Neural progenitor cell (in vitro differentiated cells): Measurements from ENCODE around the gene RBBP5. TPM values are rescaled to one million over a fixed set of nuclear protein-coding genes. Genes with fewer than 3 reads are reported as not detected.

Experiments used
- DNase-seq: peaks from one replicate; pipeline ENCODE4 v3.0.0-alpha.2; 2016; ENCODE audit warnings: low spot score
- H2AFZ ChIP-seq: fragments of 200-600 bp; sonication (generic); replicated peaks from 2 replicates; pipeline ENCODE4 v1.6.1; 2016; ENCODE audit warnings: antibody characterized with exemption
- H3F3A ChIP-seq: fragments of 200-600 bp; sonication (generic); 2 replicates; pipeline ENCODE4 v1.6.1; 2016; ENCODE audit warnings: antibody characterized with exemption, low read depth
- H3K27ac ChIP-seq: fragments of 200-600 bp; sonication (generic); 2 replicates; pipeline ENCODE4 v1.5.1; 2016; ENCODE audit warnings: mild to moderate bottlenecking
- H3K27me3 ChIP-seq: fragments of 200-600 bp; sonication (generic); 2 replicates; pipeline ENCODE4 v1.6.1; 2016; ENCODE audit warnings: mild to moderate bottlenecking, moderate library complexity
- H3K36me3 ChIP-seq: fragments of 200-600 bp; sonication (generic); 2 replicates; pipeline ENCODE4 v1.5.1; 2016
- H3K4me1 ChIP-seq: fragments of 200-600 bp; sonication (generic); 2 replicates; pipeline ENCODE4 v1.6.1; 2016; ENCODE audit warnings: mixed run types
- H3K4me2 ChIP-seq: fragments of 200-600 bp; sonication (generic); 2 replicates; pipeline ENCODE4 v1.6.1; 2016
- H3K4me3 ChIP-seq: fragments of 200-600 bp; sonication (generic); 2 replicates; pipeline ENCODE4 v1.5.1; 2016
- H3K79me2 ChIP-seq: fragments of 200-600 bp; sonication (generic); 2 replicates; pipeline ENCODE4 v1.6.1; 2016; ENCODE audit warnings: low read depth
- H3K9ac ChIP-seq: fragments of 200-600 bp; sonication (generic); 2 replicates; pipeline ENCODE4 v1.6.1; 2016
- H3K9me3 ChIP-seq: fragments of 200-600 bp; sonication (generic); 2 replicates; pipeline ENCODE4 v1.5.1; 2016; ENCODE audit warnings: low read depth
- H4K20me1 ChIP-seq: fragments of 200-600 bp; sonication (generic); 2 replicates; pipeline ENCODE4 v1.6.1; 2016; ENCODE audit warnings: low read depth
- H3K27ac Mint-ChIP-seq: 3 replicates; pipeline ENCODE4 v1.8.0; 2021; ENCODE audit warnings: mixed read lengths
- H3K27me3 Mint-ChIP-seq: 2 replicates; pipeline ENCODE4 v1.8.0; 2022; ENCODE audit warnings: low read depth, mild to moderate bottlenecking, inconsistent platforms, moderate library complexity, mixed read lengths; ENCODE audit not compliant: insufficient read depth
- H3K36me3 Mint-ChIP-seq: 3 replicates; pipeline ENCODE4 v1.8.0; 2021; ENCODE audit warnings: mixed read lengths
- H3K4me1 Mint-ChIP-seq: 3 replicates; pipeline ENCODE4 v1.8.0; 2021; ENCODE audit warnings: mixed read lengths
- H3K4me3 Mint-ChIP-seq: 3 replicates; pipeline ENCODE4 v1.8.0; 2021; ENCODE audit warnings: mild to moderate bottlenecking, moderate library complexity, mixed read lengths
- H3K9me3 Mint-ChIP-seq: 3 replicates; pipeline ENCODE4 v1.8.0; 2020; ENCODE audit warnings: mixed read lengths
- CTCF ChIP-seq: fragments of 200-600 bp; sonication (generic); IDR thresholded peaks from 2 replicates; pipeline ENCODE4 v1.5.1; 2017; ENCODE audit warnings: antibody characterized with exemption, mild to moderate bottlenecking
- EZH2 ChIP-seq: fragments of 200-600 bp; sonication (generic); IDR thresholded peaks from 2 replicates; pipeline ENCODE4 v1.6.1; 2017; ENCODE audit warnings: antibody characterized with exemption, mild to moderate bottlenecking, moderate library complexity
- EZH2phosphoT487 ChIP-seq: fragments of 200-600 bp; sonication (generic); IDR thresholded peaks from 2 replicates; pipeline ENCODE4 v1.6.1; 2017; ENCODE audit warnings: antibody characterized with exemption
- total RNA-seq: library from RNA; depleted of rRNA; stranded (reverse); fragments of >200 nt; gene quantifications from 2 replicates; pipeline ENCODE4 v1.2.3, GENCODE V29; 2015; ENCODE audit warnings: low replicate concordance

Gene RBBP5
- total RNA-seq, 1 donor from 2014 or later, result 30.1 TPM

- no peak overlapping the region for H3K27ac Mint-ChIP-seq
- no peak overlapping the region for H3K27ac ChIP-seq
- TF ChIP-seq EZH2phosphoT487 (no peak), CTCF (no peak)
- no peaks in the 10 kb centered on the region for H4K20me1 ChIP-seq
- no peaks in the 10 kb centered on the region for H3K79me2 ChIP-seq
- no peak overlapping the region for H2AFZ ChIP-seq
- H3K4me2 ChIP-seq, result no peak overlapping the region
- no peak overlapping the region for H3K4me3 Mint-ChIP-seq
- no peaks in the 10 kb centered on the region for H3K36me3 ChIP-seq
- no peaks in the 10 kb centered on the region for H3K4me1 ChIP-seq
- no peaks in the 10 kb centered on the region for H3K9me3 Mint-ChIP-seq
- no peak overlapping the region for H3K4me3 ChIP-seq
- no peaks in the 10 kb centered on the region for H3K27me3 ChIP-seq
- H3K9me3 ChIP-seq, result no peaks in the 10 kb centered on the region
- peaks cover 8% of the 10 kb centered on the region for H3K4me1 Mint-ChIP-seq
- no peaks in the 10 kb centered on the region for H3F3A ChIP-seq
- no peak for DNase-seq
- H3K36me3 Mint-ChIP-seq, result no peaks in the 10 kb centered on the region
- no peaks in the 10 kb centered on the region for H3K27me3 Mint-ChIP-seq
- no peak overlapping the region for H3K9ac ChIP-seq
Measured at GRCh38 chr1:205075642-205076155, 46.1 kb downstream of the RBBP5 start.

- H3K4me1 Mint-ChIP-seq, result peaks cover 8% of the 10 kb centered on the region
- Histone ChIP-seq H3K27ac (no peak overlapping the region), H3K4me2 (no peak overlapping the region), H4K20me1 (no peaks in the 10 kb centered on the region), H3F3A (no peaks in the 10 kb centered on the region), H3K79me2 (no peaks in the 10 kb centered on the region), H3K4me3 (no peak overlapping the region), H3K36me3 (no peaks in the 10 kb centered on the region), H3K27me3 (no peaks in the 10 kb centered on the region), H3K9ac (no peak overlapping the region), H3K9me3 (no peaks in the 10 kb centered on the region), H2AFZ (no peak overlapping the region), H3K4me1 (no peaks in the 10 kb centered on the region)
- DNase-seq, result no peak
- H3K4me3 Mint-ChIP-seq, result no peak overlapping the region
- no peaks in the 10 kb centered on the region for H3K36me3 Mint-ChIP-seq
- no peak for TF ChIP-seq CTCF
- H3K27ac Mint-ChIP-seq, result no peak overlapping the region
- no peaks in the 10 kb centered on the region for H3K27me3 Mint-ChIP-seq
- H3K9me3 Mint-ChIP-seq, result no peaks in the 10 kb centered on the region
Measured at GRCh38 chr1:205074513-205074912, 47.3 kb downstream of the RBBP5 start.

- Histone ChIP-seq H3K27me3 (no peaks in the 10 kb centered on the region), H2AFZ (no peak overlapping the region), H3F3A (no peaks in the 10 kb centered on the region), H3K27ac (no peak overlapping the region), H3K9me3 (no peaks in the 10 kb centered on the region), H3K79me2 (no peaks in the 10 kb centered on the region), H3K4me1 (no peaks in the 10 kb centered on the region), H3K36me3 (no peaks in the 10 kb centered on the region), H3K4me3 (no peak overlapping the region), H3K9ac (no peak overlapping the region), H4K20me1 (no peaks in the 10 kb centered on the region), H3K4me2 (no peak overlapping the region)
- H3K4me1 Mint-ChIP-seq, result peaks cover 8% of the 10 kb centered on the region
- no peak for TF ChIP-seq CTCF
- no peaks in the 10 kb centered on the region for H3K36me3 Mint-ChIP-seq
- DNase-seq, result no peak
- H3K27me3 Mint-ChIP-seq, result no peaks in the 10 kb centered on the region
- H3K9me3 Mint-ChIP-seq, result no peaks in the 10 kb centered on the region
- no peak overlapping the region for H3K4me3 Mint-ChIP-seq
- no peak overlapping the region for H3K27ac Mint-ChIP-seq
Measured at GRCh38 chr1:205074084-205074483, 47.7 kb downstream of the RBBP5 start.

- H3K36me3 Mint-ChIP-seq, result no peaks in the 10 kb centered on the region
- H3K4me1 Mint-ChIP-seq, result peaks cover 11% of the 10 kb centered on the region
- Histone ChIP-seq H3K36me3 (no peaks in the 10 kb centered on the region), H3F3A (no peaks in the 10 kb centered on the region), H3K4me3 (no peak overlapping the region), H3K4me1 (no peaks in the 10 kb centered on the region), H3K4me2 (no peak overlapping the region), H4K20me1 (no peaks in the 10 kb centered on the region), H3K79me2 (no peaks in the 10 kb centered on the region), H3K9ac (no peak overlapping the region), H3K27me3 (no peaks in the 10 kb centered on the region), H2AFZ (no peak overlapping the region), H3K27ac (no peak overlapping the region), H3K9me3 (no peaks in the 10 kb centered on the region)
- H3K27me3 Mint-ChIP-seq, result no peaks in the 10 kb centered on the region
- TF ChIP-seq CTCF (no peak), EZH2 (no peak), EZH2phosphoT487 (no peak)
- DNase-seq, result no peak
- H3K27ac Mint-ChIP-seq, result no peak overlapping the region
- H3K4me3 Mint-ChIP-seq, result no peak overlapping the region
- H3K9me3 Mint-ChIP-seq, result no peaks in the 10 kb centered on the region
Measured at GRCh38 chr1:205073511-205073910, 48.3 kb downstream of the RBBP5 start.
